IPS-18c (cell line): ENCODE measurements around the gene SLC25A36.
A peak's percentile ranks its signal among the peaks of the same experiment; 100 is the strongest.

Experiments used
- H3K4me3 ChIP-seq: 2 replicates; pipeline ENCODE4 v1.7.0; 2013; ENCODE audit warnings: low read depth, mild to moderate bottlenecking, low read length, moderate library complexity; ENCODE audit not compliant: insufficient read depth
- H3K9me3 ChIP-seq: one replicate; pipeline ENCODE4 v1.6.1; 2013; ENCODE audit warnings: mild to moderate bottlenecking, low read length, moderate library complexity; ENCODE audit not compliant: control insufficient read depth, insufficient read depth

The SLC25A36 gene, protein sequence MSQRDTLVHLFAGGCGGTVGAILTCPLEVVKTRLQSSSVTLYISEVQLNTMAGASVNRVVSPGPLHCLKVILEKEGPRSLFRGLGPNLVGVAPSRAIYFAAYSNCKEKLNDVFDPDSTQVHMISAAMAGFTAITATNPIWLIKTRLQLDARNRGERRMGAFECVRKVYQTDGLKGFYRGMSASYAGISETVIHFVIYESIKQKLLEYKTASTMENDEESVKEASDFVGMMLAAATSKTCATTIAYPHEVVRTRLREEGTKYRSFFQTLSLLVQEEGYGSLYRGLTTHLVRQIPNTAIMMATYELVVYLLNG

GRCh38 chr3:140941434-140942220, at the start of gene SLC25A36:
SLC25A36 (plus strand) TSS chr3:140941836; CDS start chr3:140942055, 219 bp downstream.
- Histone ChIP-seq H3K4me3 (peak within 1 kb of the TSS; percentile 97), H3K9me3 (no peaks in the 10 kb centered on the region)

DNA sequence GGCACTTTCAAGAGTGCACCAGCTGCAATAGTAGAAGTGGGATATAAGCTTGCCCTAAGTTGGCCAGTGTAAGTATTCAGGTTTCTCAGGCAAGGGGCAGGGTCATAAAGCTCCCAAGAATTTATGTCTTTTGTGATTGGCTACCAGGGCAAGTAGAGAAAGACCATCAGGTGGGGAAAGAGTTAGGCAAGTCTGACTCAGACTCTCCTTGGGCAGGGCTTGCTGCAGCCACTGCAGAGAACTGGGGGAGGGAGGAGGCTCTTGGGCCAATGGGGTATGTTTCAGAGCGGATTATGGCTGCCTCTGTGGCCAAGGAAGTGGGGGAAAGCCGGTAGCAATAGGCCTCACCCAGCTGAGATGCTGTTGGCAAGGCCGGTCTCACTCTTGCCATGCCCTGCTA, 44.6 kb upstream of the SLC25A36 start:
- no peak overlapping the region for H3K4me3 ChIP-seq
- no peaks in the 10 kb centered on the region for H3K9me3 ChIP-seq

- no peaks in the 10 kb centered on the region for H3K9me3 ChIP-seq
- no peak overlapping the region for H3K4me3 ChIP-seq
Observed at GRCh38 chr3:140898340-140899180, 43.1 kb upstream of the SLC25A36 start.

DNA sequence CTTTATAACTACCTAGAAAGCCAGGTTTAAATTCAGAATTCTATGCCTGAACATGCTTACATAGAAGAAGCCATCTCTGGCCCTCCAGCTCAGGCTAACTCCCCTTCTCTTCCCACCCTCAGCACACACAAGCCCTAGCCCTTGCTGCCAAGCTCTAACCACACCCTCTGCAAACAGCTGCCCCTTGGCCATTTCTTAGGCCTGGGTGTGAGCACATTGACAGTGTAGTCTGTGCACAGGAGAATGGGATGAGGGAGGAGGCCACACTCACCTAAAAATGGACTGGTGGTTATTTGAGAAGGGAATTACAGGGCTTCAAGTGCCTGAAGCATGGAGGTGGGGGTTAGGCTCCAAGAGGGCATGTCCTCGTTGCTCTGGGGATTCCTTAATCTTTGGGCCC, 42.3 kb upstream of the SLC25A36 start:
- H3K4me3 ChIP-seq: no peak overlapping the region
- H3K9me3 ChIP-seq: no peaks in the 10 kb centered on the region

- Histone ChIP-seq H3K9me3 (no peaks in the 10 kb centered on the region), H3K4me3 (no peak overlapping the region)
Observed at GRCh38 chr3:140902791-140903190, 38.8 kb upstream of the SLC25A36 start.

DNA sequence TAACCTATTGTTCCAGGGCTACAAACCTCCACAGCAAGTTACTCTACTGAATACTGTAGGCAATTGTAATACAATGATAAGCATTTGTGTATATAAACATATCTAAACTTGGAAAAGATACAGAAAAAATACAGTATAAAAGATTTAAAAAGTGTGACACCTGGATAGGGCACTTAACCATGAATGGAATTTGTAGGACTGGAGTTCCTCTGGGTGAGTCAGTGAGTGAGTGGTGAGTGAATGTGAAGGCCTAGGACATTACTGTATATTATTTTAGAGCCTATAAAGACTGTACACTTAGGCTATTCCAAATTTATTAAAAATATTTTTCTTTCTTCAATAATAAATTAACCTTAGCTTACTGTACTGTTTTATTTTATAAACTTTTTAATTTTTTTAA, 38.4 kb upstream of the SLC25A36 start:
- no peak overlapping the region for H3K4me3 ChIP-seq
- H3K9me3 ChIP-seq: no peaks in the 10 kb centered on the region

DNA sequence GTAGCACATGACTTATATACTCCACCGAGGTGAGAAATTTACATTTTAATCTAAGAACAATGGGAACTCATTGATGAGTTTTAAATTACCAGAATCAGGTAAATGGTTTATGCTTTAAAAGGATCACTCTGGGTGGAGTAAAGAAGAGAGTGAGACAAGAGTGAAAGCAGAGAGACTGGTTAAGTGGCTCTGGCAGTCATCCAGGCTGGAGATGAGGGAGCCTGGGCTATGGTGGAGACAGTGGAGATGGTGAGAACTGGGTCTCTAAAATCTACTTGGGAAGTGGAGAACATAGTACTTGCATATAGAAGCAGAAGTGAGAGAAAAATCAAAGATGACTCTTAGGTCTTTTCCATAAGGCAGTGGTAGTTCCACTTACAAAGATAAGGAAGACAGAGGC, 37.1 kb upstream of the SLC25A36 start:
- Histone ChIP-seq H3K4me3 (no peak overlapping the region), H3K9me3 (no peaks in the 10 kb centered on the region)

DNA sequence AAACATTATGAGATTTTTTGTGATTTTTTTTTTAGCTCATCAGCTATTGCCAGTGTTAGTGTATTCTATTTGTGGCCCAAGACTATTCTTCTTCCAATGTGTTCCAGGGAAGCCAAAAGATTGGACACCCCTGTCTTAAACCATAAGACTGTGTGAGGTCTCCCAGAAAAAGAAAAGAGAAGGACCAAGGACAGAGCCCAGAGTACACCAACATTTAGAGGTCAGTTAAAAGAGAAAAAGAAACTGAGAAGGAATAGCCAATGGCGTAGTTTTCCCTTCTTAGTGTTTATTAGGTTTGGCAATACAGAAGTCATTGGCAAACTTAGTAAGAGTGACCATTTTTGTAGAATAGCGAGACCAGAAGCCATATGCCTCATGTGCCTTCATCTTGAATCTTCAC, 36.1 kb upstream of the SLC25A36 start:
- H3K9me3 ChIP-seq: no peaks in the 10 kb centered on the region
- H3K4me3 ChIP-seq: no peak overlapping the region

- no peaks in the 10 kb centered on the region for H3K9me3 ChIP-seq
- H3K4me3 ChIP-seq: no peak overlapping the region
Observed at GRCh38 chr3:140906785-140907184, 34.9 kb upstream of the SLC25A36 start.

GRCh38 chr3:140910860-140911259, 30.8 kb upstream of the SLC25A36 start:
- peak overlapping the region; percentile 39; the same call in 1 of the 2 replicates for H3K4me3 ChIP-seq
- H3K9me3 ChIP-seq: no peaks in the 10 kb centered on the region

GRCh38 chr3:140911822-140912221, 29.8 kb upstream of the SLC25A36 start:
- H3K9me3 ChIP-seq: no peaks in the 10 kb centered on the region
- no peak overlapping the region for H3K4me3 ChIP-seq

GRCh38 chr3:140913728-140914127, 27.9 kb upstream of the SLC25A36 start:
- Histone ChIP-seq H3K4me3 (no peak overlapping the region), H3K9me3 (no peaks in the 10 kb centered on the region)

GRCh38 chr3:140914384-140914945, 27.2 kb upstream of the SLC25A36 start:
- H3K4me3 ChIP-seq: no peak overlapping the region
- H3K9me3 ChIP-seq: no peaks in the 10 kb centered on the region

DNA sequence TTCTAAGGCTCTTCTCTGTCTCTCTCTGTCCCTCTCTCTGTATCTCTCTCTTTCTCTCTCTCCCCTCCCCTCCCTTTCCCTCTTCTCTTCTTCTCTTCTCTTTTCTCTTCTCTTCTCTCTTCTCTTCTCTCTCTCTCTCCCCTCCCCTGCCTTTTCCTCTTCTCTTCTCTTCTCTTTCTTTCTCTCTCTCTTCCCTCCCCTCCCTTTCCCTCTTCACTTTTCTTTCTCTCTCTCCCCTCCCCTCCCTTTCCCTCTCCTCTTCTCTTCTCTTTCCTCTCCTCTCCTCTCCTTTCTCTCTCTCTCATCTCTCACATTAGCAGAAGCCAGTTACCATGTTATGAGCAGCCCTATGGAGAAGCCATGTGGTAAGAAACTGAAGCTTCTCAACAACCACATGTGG, 25.0 kb upstream of the SLC25A36 start:
- H3K4me3 ChIP-seq: no peak overlapping the region
- H3K9me3 ChIP-seq: no peaks in the 10 kb centered on the region

- no peaks in the 10 kb centered on the region for H3K9me3 ChIP-seq
- no peak overlapping the region for H3K4me3 ChIP-seq
Observed at GRCh38 chr3:140917772-140918171, 23.9 kb upstream of the SLC25A36 start.

GRCh38 chr3:140920029-140920428, 21.6 kb upstream of the SLC25A36 start:
- no peaks in the 10 kb centered on the region for H3K9me3 ChIP-seq
- no peak overlapping the region for H3K4me3 ChIP-seq

- Histone ChIP-seq H3K4me3 (no peak overlapping the region), H3K9me3 (no peaks in the 10 kb centered on the region)
Observed at GRCh38 chr3:140922634-140923033, 19.0 kb upstream of the SLC25A36 start.
